Measurements from ENCODE around the gene CLMN.

DNA sequence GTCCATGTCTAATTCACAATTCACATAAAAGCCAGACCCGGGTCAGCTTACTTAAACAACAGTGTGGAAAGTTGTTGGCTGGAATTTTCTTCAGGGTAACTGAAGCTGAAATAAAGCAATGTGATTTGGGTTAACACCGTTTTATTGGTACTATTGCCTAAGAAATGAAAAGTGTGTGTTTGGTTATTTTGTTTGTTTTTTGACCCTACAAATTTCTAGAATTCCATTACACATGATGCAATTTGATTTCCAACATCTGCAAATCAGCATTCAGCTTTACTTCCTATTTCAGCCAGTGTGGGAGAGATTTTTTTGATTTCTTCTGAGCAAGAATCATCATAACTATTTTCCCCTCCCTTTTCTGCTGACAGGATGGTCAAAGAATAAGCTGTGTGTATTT, 45.7 kb upstream of the CLMN start:
- TF ChIP-seq POLR2AphosphoS5 (IDR thresholded peaks at IDR 0.05; ENCODE audit: insufficient read depth, low read depth, low read length): no peak
- TF ChIP-seq EZH2 (IDR thresholded peaks at IDR 0.05; ENCODE audit: borderline replicate concordance, low read depth, low read length, severe bottlenecking): no peak
- TF ChIP-seq POLR2A (IDR thresholded peaks at IDR 0.05; ENCODE audit: low read depth, low read length): no peak
- TF ChIP-seq, protein P1, sequence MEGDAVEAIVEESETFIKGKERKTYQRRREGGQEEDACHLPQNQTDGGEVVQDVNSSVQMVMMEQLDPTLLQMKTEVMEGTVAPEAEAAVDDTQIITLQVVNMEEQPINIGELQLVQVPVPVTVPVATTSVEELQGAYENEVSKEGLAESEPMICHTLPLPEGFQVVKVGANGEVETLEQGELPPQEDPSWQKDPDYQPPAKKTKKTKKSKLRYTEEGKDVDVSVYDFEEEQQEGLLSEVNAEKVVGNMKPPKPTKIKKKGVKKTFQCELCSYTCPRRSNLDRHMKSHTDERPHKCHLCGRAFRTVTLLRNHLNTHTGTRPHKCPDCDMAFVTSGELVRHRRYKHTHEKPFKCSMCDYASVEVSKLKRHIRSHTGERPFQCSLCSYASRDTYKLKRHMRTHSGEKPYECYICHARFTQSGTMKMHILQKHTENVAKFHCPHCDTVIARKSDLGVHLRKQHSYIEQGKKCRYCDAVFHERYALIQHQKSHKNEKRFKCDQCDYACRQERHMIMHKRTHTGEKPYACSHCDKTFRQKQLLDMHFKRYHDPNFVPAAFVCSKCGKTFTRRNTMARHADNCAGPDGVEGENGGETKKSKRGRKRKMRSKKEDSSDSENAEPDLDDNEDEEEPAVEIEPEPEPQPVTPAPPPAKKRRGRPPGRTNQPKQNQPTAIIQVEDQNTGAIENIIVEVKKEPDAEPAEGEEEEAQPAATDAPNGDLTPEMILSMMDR (IDR thresholded peaks at IDR 0.05; ENCODE audit: extremely low read depth in 1 of 2, insufficient read depth in 1 of 2, low read depth in 1 of 2, low read length in 2 of 2): no peak
- TF ChIP-seq, protein P2, sequence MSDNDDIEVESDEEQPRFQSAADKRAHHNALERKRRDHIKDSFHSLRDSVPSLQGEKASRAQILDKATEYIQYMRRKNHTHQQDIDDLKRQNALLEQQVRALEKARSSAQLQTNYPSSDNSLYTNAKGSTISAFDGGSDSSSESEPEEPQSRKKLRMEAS (IDR thresholded peaks at IDR 0.05; ENCODE audit: insufficient read depth, insufficient read length): no peak
- TF ChIP-seq GATA2 (IDR thresholded peaks at IDR 0.05; ENCODE audit: insufficient read depth, insufficient read length, low read depth, low read length): no peak
- TF ChIP-seq FOS (IDR thresholded peaks at IDR 0.05; ENCODE audit: borderline replicate concordance, insufficient read depth, low read length): no peak
- TF ChIP-seq MYC (IDR thresholded peaks at IDR 0.05; ENCODE audit: low read depth, low read length): no peak
- no peak for TF ChIP-seq JUN (IDR thresholded peaks at IDR 0.05; ENCODE audit: borderline replicate concordance, insufficient read depth, insufficient read length, low read depth)
